Thyroid gland (tissue), 4 donors: ENCODE measurements around the gene PITRM1.

Source experiments
- CTCF ChIP-seq, 6 experiments: fragments of 200-600 bp in 3 of 6; fragments of 450-650 bp in 3 of 6; sonication (generic) in 3 of 6; IDR thresholded peaks; one replicate each; pipeline ENCODE4 v1.5.1; 2016 to 2019; ENCODE audit warnings: antibody characterized with exemption in 6 of 6, mild to moderate bottlenecking in 2 of 6, inconsistent platforms in 1 of 6, moderate library complexity in 1 of 6
- POLR2A ChIP-seq, 2 donors: fragments of 450-650 bp; IDR thresholded peaks; one replicate each; pipeline ENCODE4 v1.6.1; 2017; ENCODE audit warnings: antibody characterized with exemption in 2 of 2, mild to moderate bottlenecking in 2 of 2, moderate library complexity in 1 of 2

GRCh38 chr10:3108033-3108432, 64.5 kb downstream of the PITRM1 start:
- TF ChIP-seq CTCF (IDR thresholded peaks at IDR 0.05) (no peak), POLR2A (IDR thresholded peaks at IDR 0.05) (no peak)
